ENCODE results near the gene VIPAS39.

VIPAS39 gene

DNA sequence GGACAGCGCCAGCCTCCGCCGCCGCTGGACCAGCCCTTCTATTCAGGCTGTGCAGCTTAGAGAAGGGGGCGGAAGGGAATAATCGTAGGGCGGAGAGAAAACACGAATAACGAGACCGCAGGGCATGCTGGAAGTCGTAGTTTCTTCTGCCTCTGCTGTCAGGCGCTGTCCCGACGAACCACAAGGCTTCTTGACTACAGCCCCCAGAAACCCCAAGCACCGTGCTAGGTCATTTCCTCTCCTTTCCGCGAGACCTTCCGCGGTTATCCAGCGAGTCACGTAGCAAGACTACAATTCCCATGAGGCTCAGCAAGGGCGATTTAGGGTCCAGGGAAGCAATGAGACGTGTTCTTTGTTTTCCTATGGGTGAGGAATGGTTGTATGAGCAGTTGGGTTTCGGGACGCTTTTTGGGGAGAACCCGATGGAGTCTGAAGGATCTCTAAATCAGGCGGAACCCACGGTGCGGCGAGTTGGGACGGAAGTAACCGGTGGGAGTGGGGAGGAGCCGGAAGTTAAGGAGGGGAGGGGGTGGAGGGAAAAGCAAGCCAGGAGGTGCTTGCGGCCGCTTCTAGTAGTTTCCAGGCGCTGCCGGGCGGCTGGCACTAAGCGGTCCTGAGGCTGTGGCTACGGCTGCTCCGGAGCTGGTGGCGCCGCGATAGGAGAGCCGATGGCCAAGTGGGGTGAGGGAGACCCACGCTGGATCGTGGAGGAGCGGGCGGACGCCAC is at the start of gene VIPAS39, which contains the start of gene AHSA1:
TSS of gene VIPAS39 (minus strand) at position 80 of the 727 bp plus-strand sequence. CDS start 3,499 bp downstream, outside the sequence.
TSS of gene AHSA1 (plus strand) at position 572 of the 727 bp plus-strand sequence. CDS start at position 669, 97 bp downstream.
- Mint-ChIP-seq H3K9me3 (no peaks in the 10 kb centered on the region), H3K4me1 (ENCODE audit: low read depth) (peaks cover 38% of the 10 kb centered on the region), H3K4me3 (peak within 1 kb of the TSS; percentile 100)

DNA sequence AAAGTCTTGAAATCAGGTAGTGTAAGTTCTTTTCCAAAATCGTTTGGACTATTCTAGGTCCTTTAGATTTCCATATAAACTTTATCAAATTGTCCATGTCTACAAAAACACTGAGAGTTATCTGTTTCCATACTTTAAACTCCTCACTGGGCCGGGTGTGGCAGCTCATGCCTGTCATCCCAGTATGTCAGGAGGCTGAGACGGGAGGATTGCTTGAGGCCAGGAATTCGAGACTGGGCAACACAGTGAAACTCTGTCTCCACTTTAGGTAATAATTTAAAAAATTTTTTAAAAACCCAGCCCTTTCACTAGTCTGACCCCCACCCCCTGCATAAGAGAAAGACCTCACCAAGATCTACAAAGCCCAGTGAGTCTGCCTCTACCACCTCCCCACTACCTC is 47.6 kb upstream of the VIPAS39 start:
- peaks cover 4% of the 10 kb centered on the region for H3K9me3 Mint-ChIP-seq
- H3K36me3 Mint-ChIP-seq (ENCODE audit: low read depth) = peaks cover 38% of the 10 kb centered on the region
- DNase-seq = no peak
- H3K4me3 Mint-ChIP-seq = no peak overlapping the region
- no peak overlapping the region for H3K27ac Mint-ChIP-seq
- peaks cover 9% of the 10 kb centered on the region for H3K27me3 Mint-ChIP-seq
- H3K4me1 Mint-ChIP-seq (ENCODE audit: low read depth) = no peaks in the 10 kb centered on the region

More for the DNA sequence above, at the start of gene VIPAS39, which contains the start of gene AHSA1:
- no peaks in the 10 kb centered on the region for H3K27me3 Mint-ChIP-seq
- peak within 1 kb of the TSS; percentile 100 for H3K27ac Mint-ChIP-seq
- peak; percentile 92 for DNase-seq
- H3K36me3 Mint-ChIP-seq (ENCODE audit: low read depth) = peaks cover 67% of the 10 kb centered on the region

DNA sequence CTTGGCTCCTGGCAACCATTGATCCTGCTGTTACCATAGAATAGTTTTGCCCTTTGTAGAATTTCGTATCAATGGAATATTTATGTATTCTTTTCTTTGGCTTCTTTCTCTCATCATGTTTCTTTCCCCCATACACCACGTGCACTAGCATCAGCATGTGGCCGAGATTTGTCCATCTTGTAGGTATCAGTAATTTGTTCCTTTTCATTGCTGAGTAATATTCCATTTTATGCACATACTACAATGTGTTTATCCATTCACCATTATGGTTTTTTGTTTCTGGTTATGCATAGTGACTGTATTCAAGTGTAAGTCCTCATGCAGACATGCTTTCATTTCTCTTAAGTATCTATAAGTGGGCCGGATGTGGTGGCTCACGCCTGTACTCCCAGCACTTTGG is 45.7 kb upstream of the VIPAS39 start:
- H3K27ac Mint-ChIP-seq = no peak overlapping the region
- H3K27me3 Mint-ChIP-seq = peaks cover 19% of the 10 kb centered on the region
- H3K36me3 Mint-ChIP-seq (ENCODE audit: low read depth) = peaks cover 20% of the 10 kb centered on the region
- no peak for DNase-seq
- peaks cover 4% of the 10 kb centered on the region for H3K9me3 Mint-ChIP-seq
- H3K4me3 Mint-ChIP-seq = no peak overlapping the region
- H3K4me1 Mint-ChIP-seq (ENCODE audit: low read depth) = peaks cover 2% of the 10 kb centered on the region

DNA sequence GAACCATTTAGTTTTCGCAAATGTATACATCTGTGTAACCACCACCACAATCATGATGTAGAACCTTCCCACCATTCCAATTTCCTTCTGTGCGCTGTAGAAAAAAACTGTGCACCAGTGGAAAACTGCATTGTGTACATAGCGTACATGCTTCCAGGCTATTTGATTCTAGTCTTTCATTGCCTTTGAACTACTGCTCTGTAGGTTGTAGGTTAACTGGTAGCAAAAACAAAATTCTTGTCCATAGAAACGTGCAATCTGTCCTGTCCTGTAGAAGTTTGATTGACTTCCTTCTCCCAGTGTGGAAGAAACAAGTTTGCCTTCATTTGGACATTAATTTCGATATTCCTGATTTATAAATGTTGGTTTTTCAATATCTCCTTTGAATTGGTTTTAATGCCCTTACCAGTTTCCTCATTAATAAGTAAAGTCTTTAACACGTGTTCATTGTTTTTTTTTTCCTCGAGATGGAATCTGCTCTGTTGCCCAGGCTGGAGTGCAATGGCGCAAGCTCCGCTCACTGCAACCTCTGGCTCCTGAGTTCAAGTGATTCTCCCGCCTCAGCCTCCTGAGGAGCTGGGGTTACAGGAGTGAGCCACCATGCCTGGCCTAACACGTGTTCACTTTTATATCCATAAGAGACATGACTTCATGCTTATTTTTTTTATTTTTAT is 44.8 kb upstream of the VIPAS39 start:
- Mint-ChIP-seq H3K4me3 (no peak overlapping the region), H3K9me3 (peaks cover 4% of the 10 kb centered on the region), H3K27me3 (peaks cover 27% of the 10 kb centered on the region), H3K27ac (no peak overlapping the region), H3K36me3 (ENCODE audit: low read depth) (peaks cover 11% of the 10 kb centered on the region), H3K4me1 (ENCODE audit: low read depth) (peaks cover 6% of the 10 kb centered on the region)
- no peak for DNase-seq

DNA sequence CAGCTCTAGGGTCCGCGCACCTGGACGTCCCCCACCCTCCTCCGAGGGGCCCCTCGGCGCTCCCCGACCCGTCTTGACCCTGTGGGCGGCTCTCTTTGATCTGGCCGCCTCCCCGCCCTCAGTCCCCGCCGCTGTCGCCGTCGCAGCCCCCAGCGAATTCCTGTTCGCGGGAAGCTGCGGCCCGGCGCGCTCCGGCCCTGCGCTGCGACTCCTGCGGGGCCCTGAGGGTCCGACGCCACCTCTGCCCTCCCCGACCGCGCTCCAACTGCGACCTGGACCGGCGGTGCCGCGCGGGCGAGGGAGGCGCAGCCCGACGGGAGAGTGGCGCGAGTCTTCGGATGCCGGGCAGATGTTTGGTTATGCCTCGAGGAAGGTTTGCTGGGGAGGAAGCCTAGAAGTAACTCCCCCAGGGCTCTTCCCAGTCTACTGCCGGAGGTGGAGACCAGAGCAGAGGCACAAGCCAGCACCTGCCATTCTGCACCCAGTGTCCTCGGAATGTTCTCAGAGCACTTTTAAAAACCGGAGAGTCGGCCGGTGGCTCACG is 41.7 kb upstream of the VIPAS39 start:
- peaks cover 6% of the 10 kb centered on the region for H3K4me1 Mint-ChIP-seq (ENCODE audit: low read depth)
- H3K27ac Mint-ChIP-seq = no peak overlapping the region
- H3K36me3 Mint-ChIP-seq (ENCODE audit: low read depth) = peaks cover 3% of the 10 kb centered on the region
- peaks cover 4% of the 10 kb centered on the region for H3K9me3 Mint-ChIP-seq
- peak overlapping the region; percentile 57 for H3K4me3 Mint-ChIP-seq
- peaks cover 40% of the 10 kb centered on the region for H3K27me3 Mint-ChIP-seq
- peak; percentile 34 for DNase-seq

DNA sequence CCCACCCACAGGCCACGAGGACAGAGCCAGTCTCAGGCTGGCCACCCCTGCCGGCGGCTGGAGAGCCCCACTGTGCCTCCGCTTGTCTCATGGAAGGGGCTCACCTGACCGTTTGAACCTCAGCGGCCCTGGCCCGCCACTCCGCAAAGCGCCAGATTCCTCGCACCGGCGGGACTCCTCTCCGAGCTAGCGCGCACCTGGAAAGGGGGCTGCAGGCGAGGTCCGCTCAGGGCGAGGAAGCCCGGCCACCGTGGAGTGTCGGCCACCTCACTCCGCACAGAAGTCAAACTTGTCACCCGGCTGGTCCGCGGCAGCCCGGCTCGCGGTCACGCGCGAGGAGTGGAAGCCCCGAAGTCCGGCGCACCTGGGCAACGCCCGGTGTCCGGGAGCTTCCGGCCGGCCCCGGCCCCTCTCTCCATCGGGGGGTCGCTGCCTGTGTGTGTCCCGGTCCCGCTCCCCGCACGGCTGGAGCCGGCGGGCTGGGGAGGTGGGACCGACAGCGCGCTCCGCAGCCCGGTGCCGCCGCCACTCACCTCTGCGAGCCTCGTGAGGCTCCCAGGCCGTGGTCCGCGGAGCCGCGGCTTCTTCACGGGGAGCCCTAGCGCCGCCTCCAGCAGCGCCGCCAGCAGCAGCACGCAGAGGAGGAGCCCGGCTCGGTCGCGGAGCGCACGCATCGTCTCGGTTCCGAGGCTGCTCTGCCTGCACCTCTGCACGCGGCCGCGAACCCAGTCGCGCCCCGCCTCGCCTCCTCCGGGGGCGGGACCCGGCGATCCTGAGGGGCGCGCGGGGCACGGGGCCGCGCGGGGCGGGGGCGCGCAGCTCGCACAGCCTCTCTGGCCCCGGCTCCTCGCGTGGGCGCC is 40.9 kb upstream of the VIPAS39 start, which contains the start of gene ISM2:
TSS of gene ISM2 (minus strand) at position 697 of the 860 bp plus-strand sequence. CDS start at position 674, 23 bp downstream.
- H3K27me3 Mint-ChIP-seq = peaks cover 40% of the 10 kb centered on the region
- peak; percentile 63 for DNase-seq

DNA sequence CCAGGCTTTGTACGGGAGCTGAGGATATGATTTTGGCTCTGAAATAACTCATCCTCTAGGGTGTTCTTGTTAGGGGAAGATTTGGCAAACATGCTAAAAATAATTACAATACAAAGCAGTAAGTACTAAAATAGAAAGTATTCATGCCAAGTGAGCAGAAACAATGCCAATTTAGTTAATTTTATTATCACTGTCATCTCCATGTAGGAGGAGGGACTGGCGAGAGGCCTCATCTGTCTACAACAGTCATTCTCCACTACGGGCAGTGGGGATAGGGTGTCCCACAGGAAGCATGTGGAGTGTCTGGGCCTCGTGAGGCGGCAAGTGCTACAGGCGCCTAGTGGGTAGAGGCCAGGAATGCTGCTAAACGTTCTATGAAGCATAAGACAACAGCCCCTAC is 37.9 kb upstream of the VIPAS39 start:
- H3K27ac Mint-ChIP-seq = no peak overlapping the region
- H3K27me3 Mint-ChIP-seq = peaks cover 34% of the 10 kb centered on the region
- H3K9me3 Mint-ChIP-seq = no peaks in the 10 kb centered on the region
- no peaks in the 10 kb centered on the region for H3K36me3 Mint-ChIP-seq (ENCODE audit: low read depth)
- DNase-seq = no peak
- H3K4me3 Mint-ChIP-seq = no peak overlapping the region
- peaks cover 6% of the 10 kb centered on the region for H3K4me1 Mint-ChIP-seq (ENCODE audit: low read depth)

More for the DNA sequence above, 40.9 kb upstream of the VIPAS39 start, which contains the start of gene ISM2:
- Mint-ChIP-seq H3K36me3 (ENCODE audit: low read depth) (peaks cover 3% of the 10 kb centered on the region), H3K4me3 (peak within 1 kb of the TSS; percentile 60), H3K4me1 (ENCODE audit: low read depth) (peaks cover 6% of the 10 kb centered on the region), H3K9me3 (peaks cover 4% of the 10 kb centered on the region), H3K27ac (no peak within 1 kb of the TSS)

DNA sequence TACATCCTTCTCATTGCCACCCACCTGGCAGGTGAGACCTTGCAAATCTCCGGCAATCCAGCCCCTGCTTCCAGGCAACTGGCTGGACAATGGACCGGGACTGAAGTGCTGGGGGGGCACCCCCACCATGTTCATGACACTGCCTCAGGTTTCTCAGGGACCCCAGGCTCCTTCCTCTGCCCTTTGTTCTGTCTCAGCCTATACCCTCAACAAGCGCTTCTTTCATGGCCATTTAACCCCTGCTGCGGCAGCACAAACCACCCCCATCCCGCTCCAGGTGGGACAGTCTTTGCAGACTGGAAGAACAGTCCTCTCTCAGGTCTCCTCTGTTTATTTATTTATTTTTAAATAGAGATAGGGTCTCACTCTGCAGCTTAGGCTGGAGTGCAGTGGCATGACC is 33.7 kb upstream of the VIPAS39 start:
- Mint-ChIP-seq H3K9me3 (no peaks in the 10 kb centered on the region), H3K36me3 (ENCODE audit: low read depth) (no peaks in the 10 kb centered on the region), H3K4me1 (ENCODE audit: low read depth) (no peaks in the 10 kb centered on the region), H3K4me3 (no peak overlapping the region), H3K27ac (no peak overlapping the region), H3K27me3 (peaks cover 5% of the 10 kb centered on the region)
- no peak for DNase-seq

DNA sequence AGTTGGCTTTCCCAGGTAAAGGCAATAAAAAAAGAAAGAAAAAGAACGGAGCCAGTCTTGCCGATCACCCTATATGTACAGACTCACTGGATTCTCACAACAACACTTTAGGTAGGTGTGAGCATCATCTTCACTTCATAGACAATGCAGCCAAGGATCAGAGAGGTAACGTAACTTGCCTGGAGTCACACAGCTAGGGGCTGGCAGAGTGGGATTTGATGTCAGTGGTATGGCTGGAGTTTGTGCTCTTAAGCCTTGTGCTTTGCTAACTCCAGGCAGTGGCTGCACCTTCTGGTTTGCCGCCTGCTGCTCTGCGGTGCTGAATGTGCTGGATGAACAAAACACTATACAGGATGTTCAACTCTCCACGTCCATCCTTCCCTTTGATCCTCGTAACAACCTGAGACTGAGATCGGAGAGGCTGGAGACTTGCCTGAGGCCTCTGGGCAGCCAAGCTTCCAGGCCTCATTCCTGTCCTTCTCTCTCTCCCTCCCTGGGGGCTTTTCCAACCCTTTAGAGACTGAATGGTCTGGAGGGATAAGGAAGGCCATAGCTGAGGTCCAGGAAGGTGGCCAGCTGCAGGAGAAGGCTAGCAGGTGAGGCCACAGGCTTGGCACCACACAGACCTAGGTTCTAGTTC is 33.1 kb upstream of the VIPAS39 start:
- H3K9me3 Mint-ChIP-seq = no peaks in the 10 kb centered on the region
- H3K27me3 Mint-ChIP-seq = no peaks in the 10 kb centered on the region
- no peaks in the 10 kb centered on the region for H3K36me3 Mint-ChIP-seq (ENCODE audit: low read depth)
- no peaks in the 10 kb centered on the region for H3K4me1 Mint-ChIP-seq (ENCODE audit: low read depth)
- H3K4me3 Mint-ChIP-seq = no peak overlapping the region
- no peak overlapping the region for H3K27ac Mint-ChIP-seq
- DNase-seq = no peak

DNA sequence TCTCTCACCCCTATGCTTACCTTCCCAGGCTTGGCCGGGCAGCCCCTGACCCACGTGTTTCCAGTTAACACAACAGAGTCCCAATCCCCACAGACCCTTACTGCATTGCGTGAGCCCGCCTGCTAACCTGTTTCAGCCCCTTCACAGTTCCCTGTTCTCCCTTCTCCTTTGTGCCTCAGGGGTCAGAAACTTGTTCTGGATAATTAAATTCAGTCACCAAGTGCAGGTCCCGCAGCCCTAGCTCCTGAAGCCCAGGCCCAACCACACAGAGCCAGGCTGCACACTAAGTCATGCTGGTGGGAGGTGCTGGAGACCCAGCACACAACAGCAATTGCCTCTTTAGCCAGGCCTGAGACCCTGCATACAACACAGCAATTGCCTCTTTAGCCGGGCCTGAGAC is 31.6 kb upstream of the VIPAS39 start:
- H3K27ac Mint-ChIP-seq = no peak overlapping the region
- H3K27me3 Mint-ChIP-seq = no peaks in the 10 kb centered on the region
- no peaks in the 10 kb centered on the region for H3K4me1 Mint-ChIP-seq (ENCODE audit: low read depth)
- no peaks in the 10 kb centered on the region for H3K9me3 Mint-ChIP-seq
- no peaks in the 10 kb centered on the region for H3K36me3 Mint-ChIP-seq (ENCODE audit: low read depth)
- no peak for DNase-seq
- no peak overlapping the region for H3K4me3 Mint-ChIP-seq

DNA sequence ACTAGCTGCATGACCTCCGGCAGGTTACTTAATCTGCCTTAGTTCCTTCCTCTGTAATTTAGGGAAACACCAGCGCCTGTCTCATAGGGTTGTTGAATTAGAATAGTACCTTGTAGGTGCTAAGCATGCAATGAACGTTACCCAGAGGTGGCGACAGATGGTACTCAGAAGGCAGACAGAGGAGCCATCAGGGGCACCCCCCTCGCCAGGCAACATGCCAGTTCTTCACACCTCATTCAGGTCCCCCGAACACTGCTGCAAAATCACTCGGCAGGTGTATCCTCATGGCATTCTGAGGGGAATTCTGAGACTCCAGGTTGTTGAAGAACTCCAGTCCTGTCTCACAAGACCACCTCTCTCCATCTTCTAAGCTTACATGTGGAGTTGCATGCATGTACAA is 31.2 kb upstream of the VIPAS39 start:
- H3K27ac Mint-ChIP-seq = no peak overlapping the region
- no peak for DNase-seq

DNA sequence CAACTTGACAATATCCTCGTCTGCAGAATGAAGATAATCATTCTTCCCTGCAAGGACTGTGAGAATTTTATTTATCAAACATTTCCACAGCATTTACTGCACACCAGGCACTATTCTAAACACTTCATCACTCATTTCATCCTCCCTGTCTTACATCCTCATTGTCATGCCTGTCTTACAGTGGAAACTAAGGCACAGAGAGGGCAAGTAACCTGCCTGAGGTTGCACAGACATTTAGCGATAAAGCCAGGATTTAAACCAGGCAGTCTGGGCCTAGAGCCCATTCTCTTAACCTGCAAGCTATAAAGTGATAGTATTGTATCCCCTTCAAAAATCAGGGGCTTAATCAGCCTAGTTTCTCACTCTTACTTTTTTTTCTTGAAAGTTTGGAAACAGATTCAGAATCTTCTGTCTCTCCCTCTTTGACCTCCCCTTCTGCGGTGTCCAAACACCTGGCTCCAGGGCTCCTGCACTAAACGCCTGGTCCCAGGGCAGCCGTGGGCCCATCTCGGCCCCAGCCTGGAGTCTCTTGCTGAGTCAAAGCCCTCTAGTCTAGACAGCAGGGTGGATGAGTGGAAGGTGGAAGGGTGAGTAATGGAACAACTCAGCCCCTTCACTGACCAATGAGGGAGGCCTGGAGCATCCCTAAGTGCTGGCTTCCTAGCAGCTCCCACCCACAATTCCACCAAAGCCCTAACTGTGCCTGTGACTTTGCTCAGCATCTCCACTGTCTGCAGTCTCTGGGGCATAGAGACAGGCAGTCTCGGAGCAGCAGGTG is 28.7 kb upstream of the VIPAS39 start:
- Mint-ChIP-seq H3K9me3 (no peaks in the 10 kb centered on the region), H3K4me1 (ENCODE audit: low read depth) (no peaks in the 10 kb centered on the region), H3K36me3 (ENCODE audit: low read depth) (no peaks in the 10 kb centered on the region), H3K27ac (no peak overlapping the region), H3K4me3 (no peak overlapping the region), H3K27me3 (no peaks in the 10 kb centered on the region)
- DNase-seq = no peak

More for the DNA sequence above, 31.2 kb upstream of the VIPAS39 start:
- no peaks in the 10 kb centered on the region for H3K4me1 Mint-ChIP-seq (ENCODE audit: low read depth)
- no peak overlapping the region for H3K4me3 Mint-ChIP-seq
- H3K9me3 Mint-ChIP-seq = no peaks in the 10 kb centered on the region
- H3K27me3 Mint-ChIP-seq = no peaks in the 10 kb centered on the region
- no peaks in the 10 kb centered on the region for H3K36me3 Mint-ChIP-seq (ENCODE audit: low read depth)

DNA sequence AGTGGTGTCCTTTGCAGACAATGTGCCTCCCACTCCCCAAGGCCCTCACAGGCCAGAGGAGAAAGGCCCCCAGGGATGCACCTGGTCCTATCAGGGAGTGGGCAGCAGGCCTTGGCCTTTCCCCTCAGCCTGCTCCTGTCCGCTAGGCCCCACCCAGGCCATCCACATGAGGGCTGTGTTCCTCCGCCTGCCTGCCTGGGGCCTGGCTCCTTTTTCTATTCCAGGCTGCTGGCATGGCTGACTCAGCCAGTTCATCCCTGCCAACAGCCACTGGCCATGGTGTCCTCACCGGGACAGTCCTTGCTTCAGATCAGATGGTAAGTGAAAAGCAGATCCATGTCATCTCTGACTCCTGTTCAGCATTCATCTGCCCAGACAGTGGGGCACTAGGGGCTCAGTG is 27.9 kb upstream of the VIPAS39 start:
- no peak overlapping the region for H3K27ac Mint-ChIP-seq
- H3K9me3 Mint-ChIP-seq = no peaks in the 10 kb centered on the region
- H3K27me3 Mint-ChIP-seq = no peaks in the 10 kb centered on the region
- no peak for DNase-seq
- no peak overlapping the region for H3K4me3 Mint-ChIP-seq
- no peaks in the 10 kb centered on the region for H3K4me1 Mint-ChIP-seq (ENCODE audit: low read depth)
- no peaks in the 10 kb centered on the region for H3K36me3 Mint-ChIP-seq (ENCODE audit: low read depth)

Data from activated T-cell treated with anti-CD3 and anti-CD28 coated beads, Interleukin-2, amount 50 U/mL, for 24 hours (primary cell).